HCT116 (cell line): ENCODE results near the gene SRP9.

Source experiments
- CTCF ChIP-seq, 3 experiments: fragments of 200-600 bp in 1 of 3; sonication (generic) in 1 of 3; IDR thresholded peaks in 2 of 3; conservative IDR thresholded peaks in 1 of 3; 2 replicates each; pipeline ENCODE4 v1.5.1; 2012 to 2017; ENCODE audit warnings: low read depth in 2 of 3, low read length in 2 of 3, antibody characterized with exemption in 1 of 3, borderline replicate concordance in 1 of 3, control low read depth in 1 of 3, mild to moderate bottlenecking in 1 of 3, mixed read lengths in 1 of 3, mixed run types in 1 of 3, moderate library complexity in 1 of 3; ENCODE audit not compliant: insufficient read depth in 1 of 3
- ELF1 ChIP-seq: IDR thresholded peaks from 2 replicates; pipeline ENCODE4 v1.6.1; 2012; ENCODE audit warnings: low read depth, borderline replicate concordance
- EZH2phosphoT487 ChIP-seq: fragments of 200-600 bp; IDR thresholded peaks from 2 replicates; pipeline ENCODE4 v1.6.1; 2018; ENCODE audit warnings: antibody characterized with exemption, borderline replicate concordance
- MAX ChIP-seq: IDR thresholded peaks from 2 replicates; pipeline ENCODE4 v1.6.1; 2012
- RAD21 ChIP-seq: IDR thresholded peaks from 2 replicates; pipeline ENCODE4 v1.6.1; 2012; ENCODE audit warnings: low read depth, mild to moderate bottlenecking
- SIN3A ChIP-seq: IDR thresholded peaks from 2 replicates; pipeline ENCODE4 v1.6.1; 2012; ENCODE audit warnings: low read depth
- YY1 ChIP-seq: IDR thresholded peaks from 2 replicates; pipeline ENCODE4 v1.6.1; 2011; ENCODE audit warnings: low read length, low read depth, moderate library complexity, mild to moderate bottlenecking; ENCODE audit not compliant: insufficient replicate concordance; ENCODE audit errors: extremely low read depth
- ZBTB33 ChIP-seq: IDR thresholded peaks from 2 replicates; pipeline ENCODE4 v1.6.1; 2011; ENCODE audit warnings: mild to moderate bottlenecking, low read length, moderate library complexity; ENCODE audit not compliant: insufficient replicate concordance; ENCODE audit errors: extremely low read depth
- ZNF274 ChIP-seq: fragments of 200-500 bp; sonication (Bioruptor generic); IDR thresholded peaks from 2 replicates; pipeline ENCODE4 v1.6.1; 2014; ENCODE audit warnings: mild to moderate bottlenecking, low read depth, low read length, inconsistent platforms

- TF ChIP-seq YY1 (peak; percentile 95), EZH2phosphoT487 (no peak), CTCF (IDR thresholded peaks at IDR 0.05 in 2 of 3, conservative IDR thresholded peaks at IDR 0.05 in 1 of 3; ENCODE audit: borderline replicate concordance in 1 of 3, insufficient read depth in 1 of 3, low read depth in 2 of 3, low read length in 2 of 3) (peak; percentile 83 to 89 (median 88)), SIN3A (peak; percentile 57; the same call in 1 of the 2 replicates), ELF1 (no peak), ZNF274 (no peak), MAX (peak; percentile 87), ZBTB33 (no peak), RAD21 (peak; percentile 81)
These were observed at the start of gene SRP9 for GRCh38 chr1:225777583-225778336.
